ENCODE data around the gene ZNF544.

The ZNF544 gene

DNA sequence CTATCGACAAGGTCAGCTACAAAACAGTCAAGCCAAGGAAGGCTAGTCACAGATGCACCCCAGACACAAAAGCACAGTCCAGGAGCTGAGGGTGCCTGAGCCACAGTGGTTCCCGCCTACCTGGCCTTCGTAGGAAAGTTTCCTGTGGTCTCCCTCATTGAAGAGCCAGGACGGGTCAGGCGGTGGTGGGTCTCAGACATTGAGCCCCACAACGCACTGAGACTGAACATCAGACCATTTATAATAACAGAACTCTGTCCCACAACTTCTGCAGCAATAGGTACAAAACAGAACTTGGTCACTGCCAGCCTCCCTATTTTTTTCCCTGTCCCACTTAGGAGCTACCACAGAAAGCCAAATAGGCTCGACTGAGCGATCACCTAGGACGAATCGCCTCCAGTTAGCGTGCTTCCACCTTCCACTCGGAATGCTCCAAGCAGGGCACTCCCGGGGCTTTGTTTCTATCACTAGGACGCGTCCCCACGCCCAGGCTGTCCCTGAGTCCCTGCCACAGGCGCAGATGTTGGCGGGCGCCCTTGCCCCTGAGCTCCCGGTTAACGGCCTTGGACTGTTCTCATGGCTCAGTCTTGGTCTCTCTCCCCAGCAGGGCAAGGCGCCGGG is 640 bp upstream of the ZNF544 start:
- Histone ChIP-seq H2BK120ac (ENCODE audit: low read depth, low read length) (peak overlapping the region; percentile 61), H3K27ac (ENCODE audit: low read length, poor library complexity, severe bottlenecking) (peak overlapping the region; percentile 89), H3K4me2 (ENCODE audit: low read length, poor library complexity, severe bottlenecking) (peak overlapping the region; percentile 88), H3K14ac (ENCODE audit: low read length in 2 of 2) (peak overlapping the region in 1 of 2 experiments; percentile 90), H2AFZ (ENCODE audit: low read depth, low read length) (peak overlapping the region; percentile 99), H2BK12ac (ENCODE audit: low read length in 2 of 2) (no peak overlapping the region), H3K9me3 (ENCODE audit: control insufficient read depth, low read length) (peaks cover 44% of the 10 kb centered on the region), H3K9ac (ENCODE audit: low read length) (peak overlapping the region; percentile 87), H3K79me1 (replicated peaks; ENCODE audit: low read length, poor library complexity, severe bottlenecking) (peaks cover 24% of the 10 kb centered on the region), H3K4ac (ENCODE audit: low read depth in 1 of 2, low read length in 2 of 2) (peak overlapping the region; percentile 91 to 94), H3K4me3 (ENCODE audit: insufficient read depth in 1 of 2, low read depth in 1 of 2, low read length in 2 of 2) (peak overlapping the region; percentile 85 to 87), H3K18ac (ENCODE audit: low read depth in 1 of 2, low read length in 2 of 2) (peak overlapping the region; percentile 94 to 95), H4K91ac (ENCODE audit: low read length) (peak overlapping the region; percentile 92), H2BK5ac (ENCODE audit: low read depth, low read length, poor library complexity, severe bottlenecking) (peak overlapping the region; percentile 66), H3K23ac (ENCODE audit: low read length in 2 of 2) (peak overlapping the region in 1 of 2 experiments; percentile 79), H3K27me3 (ENCODE audit: control insufficient read depth in 1 of 2, insufficient read depth in 1 of 2, low read length in 2 of 2) (no peaks in the 10 kb centered on the region), H3K36me3 (ENCODE audit: control insufficient read depth in 1 of 2, insufficient read depth in 2 of 2, low read depth in 1 of 2, low read length in 2 of 2) (peaks cover 33 to 36% of the 10 kb centered on the region in 2 experiments), H2BK15ac (ENCODE audit: low read depth, poor library complexity, severe bottlenecking) (peak overlapping the region; percentile 95), H3K4me1 (ENCODE audit: control insufficient read depth, insufficient read depth, low read depth, low read length) (peaks cover 12% of the 10 kb centered on the region), H4K8ac (ENCODE audit: low read length) (peak overlapping the region; percentile 98), H2AK5ac (ENCODE audit: low read length, severe bottlenecking) (no peak overlapping the region)
- WGBS = 13% methylated on average over 23 of the region's 23 CpGs
- no peak for DNase-seq

DNA sequence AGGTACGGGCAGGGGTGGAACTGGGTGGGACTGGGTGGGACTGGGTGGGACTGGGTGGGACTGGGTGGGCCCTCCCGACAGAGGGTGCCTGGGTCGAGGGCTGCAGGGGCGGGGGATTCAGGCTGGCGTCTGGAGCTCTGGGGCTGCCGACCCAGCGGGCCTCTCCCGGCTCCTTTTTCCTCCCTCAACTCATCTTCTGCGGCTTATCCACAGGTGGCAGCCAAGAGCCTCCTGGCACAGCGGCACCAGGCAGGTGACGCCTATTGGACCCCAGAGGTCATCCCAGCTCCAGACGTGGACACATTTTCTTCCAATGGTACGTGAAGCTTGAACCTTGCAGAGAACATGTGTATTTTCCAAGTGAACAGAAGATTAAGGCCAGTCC is 533 bp downstream of the ZNF544 start:
- Histone ChIP-seq H3K79me1 (replicated peaks; ENCODE audit: low read length, poor library complexity, severe bottlenecking) (peaks cover 31% of the 10 kb centered on the region), H3K27ac (ENCODE audit: low read length, poor library complexity, severe bottlenecking) (peak overlapping the region; percentile 13), H2BK15ac (ENCODE audit: low read depth, poor library complexity, severe bottlenecking) (no peak overlapping the region), H3K9me3 (ENCODE audit: control insufficient read depth, low read length) (peaks cover 49% of the 10 kb centered on the region), H2AFZ (ENCODE audit: low read depth, low read length) (no peak overlapping the region), H4K8ac (ENCODE audit: low read length) (no peak overlapping the region), H2BK5ac (ENCODE audit: low read depth, low read length, poor library complexity, severe bottlenecking) (no peak overlapping the region), H3K14ac (ENCODE audit: low read length in 2 of 2) (no peak overlapping the region), H3K4me1 (ENCODE audit: control insufficient read depth, insufficient read depth, low read depth, low read length) (peaks cover 12% of the 10 kb centered on the region), H4K91ac (ENCODE audit: low read length) (peak overlapping the region; percentile 91), H3K36me3 (ENCODE audit: control insufficient read depth in 1 of 2, insufficient read depth in 2 of 2, low read depth in 1 of 2, low read length in 2 of 2) (peaks cover 42 to 45% of the 10 kb centered on the region in 2 experiments), H3K4me3 (ENCODE audit: insufficient read depth in 1 of 2, low read depth in 1 of 2, low read length in 2 of 2) (peak overlapping the region; percentile 85 to 87), H3K9ac (ENCODE audit: low read length) (peak overlapping the region; percentile 87), H3K4ac (ENCODE audit: low read depth in 1 of 2, low read length in 2 of 2) (peak overlapping the region in 1 of 2 experiments; percentile 5), H3K23ac (ENCODE audit: low read length in 2 of 2) (no peak overlapping the region), H3K4me2 (ENCODE audit: low read length, poor library complexity, severe bottlenecking) (peak overlapping the region; percentile 88), H2AK5ac (ENCODE audit: low read length, severe bottlenecking) (no peak overlapping the region), H3K18ac (ENCODE audit: low read depth in 1 of 2, low read length in 2 of 2) (peak overlapping the region in 1 of 2 experiments; percentile 87), H2BK12ac (ENCODE audit: low read length in 2 of 2) (no peak overlapping the region), H3K27me3 (ENCODE audit: control insufficient read depth in 1 of 2, insufficient read depth in 1 of 2, low read length in 2 of 2) (no peaks in the 10 kb centered on the region), H2BK120ac (ENCODE audit: low read depth, low read length) (peak overlapping the region; percentile 61)
- WGBS = 3% methylated on average over 9 of the region's 13 CpGs
- peak; percentile 26 for DNase-seq

DNA sequence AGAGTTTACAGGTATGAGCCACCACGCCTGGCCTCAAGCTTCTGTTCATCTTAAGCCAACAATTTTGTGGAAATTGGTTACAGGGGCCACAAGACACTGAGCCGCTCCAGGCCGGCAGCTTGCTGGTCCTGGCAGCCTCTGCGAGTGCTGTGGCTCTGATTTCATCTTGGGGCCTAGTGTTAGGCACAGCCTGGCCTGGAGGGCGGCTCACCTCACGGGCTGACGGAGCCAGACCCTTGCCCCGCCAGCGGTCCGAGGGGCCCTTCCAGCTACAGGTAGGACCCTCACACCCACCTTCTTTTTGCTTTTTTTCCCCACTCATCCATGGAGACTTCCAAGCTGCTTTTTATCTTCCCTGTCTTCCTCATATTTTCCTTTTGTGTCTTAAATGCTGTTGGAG is 8.6 kb downstream of the ZNF544 start:
- no peak overlapping the region for H3K4ac ChIP-seq (ENCODE audit: low read depth in 1 of 2, low read length in 2 of 2)
- no peak overlapping the region for H4K8ac ChIP-seq (ENCODE audit: low read length)
- no peak overlapping the region for H2BK120ac ChIP-seq (ENCODE audit: low read depth, low read length)
- H3K4me3 ChIP-seq (ENCODE audit: insufficient read depth in 1 of 2, low read depth in 1 of 2, low read length in 2 of 2) = no peak overlapping the region
- no peak overlapping the region for H4K91ac ChIP-seq (ENCODE audit: low read length)
- peaks cover 74% of the 10 kb centered on the region for H3K9me3 ChIP-seq (ENCODE audit: control insufficient read depth, low read length)
- H3K79me1 ChIP-seq (replicated peaks; ENCODE audit: low read length, poor library complexity, severe bottlenecking) = peaks cover 47% of the 10 kb centered on the region
- H2AFZ ChIP-seq (ENCODE audit: low read depth, low read length) = no peak overlapping the region
- H3K18ac ChIP-seq (ENCODE audit: low read depth in 1 of 2, low read length in 2 of 2) = no peak overlapping the region
- H3K27ac ChIP-seq (ENCODE audit: low read length, poor library complexity, severe bottlenecking) = no peak overlapping the region
- no peaks in the 10 kb centered on the region for H3K27me3 ChIP-seq (ENCODE audit: control insufficient read depth in 1 of 2, insufficient read depth in 1 of 2, low read length in 2 of 2)
- H2BK12ac ChIP-seq (ENCODE audit: low read length in 2 of 2) = no peak overlapping the region
- no peak overlapping the region for H2AK5ac ChIP-seq (ENCODE audit: low read length, severe bottlenecking)
- H3K9ac ChIP-seq (ENCODE audit: low read length) = no peak overlapping the region
- H3K4me2 ChIP-seq (ENCODE audit: low read length, poor library complexity, severe bottlenecking) = no peak overlapping the region
- H3K23ac ChIP-seq (ENCODE audit: low read length in 2 of 2) = no peak overlapping the region
- no peaks in the 10 kb centered on the region for H3K4me1 ChIP-seq (ENCODE audit: control insufficient read depth, insufficient read depth, low read depth, low read length)
- no peak for DNase-seq
- peaks cover 74 to 78% of the 10 kb centered on the region in 2 experiments for H3K36me3 ChIP-seq (ENCODE audit: control insufficient read depth in 1 of 2, insufficient read depth in 2 of 2, low read depth in 1 of 2, low read length in 2 of 2)
- no peak overlapping the region for H3K14ac ChIP-seq (ENCODE audit: low read length in 2 of 2)
- no peak overlapping the region for H2BK15ac ChIP-seq (ENCODE audit: low read depth, poor library complexity, severe bottlenecking)
- 98% methylated on average over 10 of the region's 10 CpGs for WGBS
- no peak overlapping the region for H2BK5ac ChIP-seq (ENCODE audit: low read depth, low read length, poor library complexity, severe bottlenecking)

DNA sequence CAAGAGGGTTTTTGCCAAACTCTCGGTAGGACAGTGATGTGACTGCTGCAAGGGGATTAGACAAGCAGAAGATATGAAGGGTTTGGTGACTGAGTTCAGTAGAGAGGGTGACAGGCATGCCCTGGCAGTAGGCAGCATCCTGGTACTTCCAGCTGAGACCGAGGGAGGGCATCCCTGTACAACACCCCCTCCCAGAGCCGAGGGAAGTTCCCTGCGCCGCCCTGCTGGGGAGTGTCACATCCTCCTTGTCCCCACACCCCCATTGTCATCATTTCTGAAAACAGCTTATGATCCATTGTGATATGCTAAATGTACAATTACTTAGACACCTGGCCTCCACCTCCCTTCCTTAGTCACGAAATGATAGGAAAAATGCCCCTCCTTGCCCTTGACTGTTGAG is 14.6 kb downstream of the ZNF544 start:
- Histone ChIP-seq H2BK15ac (ENCODE audit: low read depth, poor library complexity, severe bottlenecking) (no peak overlapping the region), H4K91ac (ENCODE audit: low read length) (no peak overlapping the region), H2AK5ac (ENCODE audit: low read length, severe bottlenecking) (no peak overlapping the region), H4K8ac (ENCODE audit: low read length) (no peak overlapping the region), H3K14ac (ENCODE audit: low read length in 2 of 2) (no peak overlapping the region), H3K27me3 (ENCODE audit: control insufficient read depth in 1 of 2, insufficient read depth in 1 of 2, low read length in 2 of 2) (no peaks in the 10 kb centered on the region), H3K18ac (ENCODE audit: low read depth in 1 of 2, low read length in 2 of 2) (no peak overlapping the region), H3K4ac (ENCODE audit: low read depth in 1 of 2, low read length in 2 of 2) (no peak overlapping the region), H3K4me2 (ENCODE audit: low read length, poor library complexity, severe bottlenecking) (no peak overlapping the region), H3K36me3 (ENCODE audit: control insufficient read depth in 1 of 2, insufficient read depth in 2 of 2, low read depth in 1 of 2, low read length in 2 of 2) (peaks cover 86 to 96% of the 10 kb centered on the region in 2 experiments), H3K4me3 (ENCODE audit: insufficient read depth in 1 of 2, low read depth in 1 of 2, low read length in 2 of 2) (peak overlapping the region in 1 of 2 experiments; percentile 36), H3K79me1 (replicated peaks; ENCODE audit: low read length, poor library complexity, severe bottlenecking) (peaks cover 44% of the 10 kb centered on the region), H3K9me3 (ENCODE audit: control insufficient read depth, low read length) (peaks cover 88% of the 10 kb centered on the region), H3K9ac (ENCODE audit: low read length) (no peak overlapping the region), H2BK5ac (ENCODE audit: low read depth, low read length, poor library complexity, severe bottlenecking) (no peak overlapping the region), H2BK120ac (ENCODE audit: low read depth, low read length) (no peak overlapping the region), H3K23ac (ENCODE audit: low read length in 2 of 2) (no peak overlapping the region), H2BK12ac (ENCODE audit: low read length in 2 of 2) (no peak overlapping the region), H3K27ac (ENCODE audit: low read length, poor library complexity, severe bottlenecking) (no peak overlapping the region), H2AFZ (ENCODE audit: low read depth, low read length) (no peak overlapping the region), H3K4me1 (ENCODE audit: control insufficient read depth, insufficient read depth, low read depth, low read length) (no peaks in the 10 kb centered on the region)
- 97% methylated on average over 5 of the region's 6 CpGs for WGBS
- no peak for DNase-seq

All from mesenchymal stem cell (in vitro differentiated cells and primary cell).